Middle frontal gyrus (tissue), 1 donor: Measurements from ENCODE around the gene PLXNA4.

Experiments
- DNase-seq: peaks from one replicate; pipeline ENCODE4 v3.0.0-alpha.2; 2015; ENCODE audit warnings: low spot score; ENCODE audit errors: extremely low spot score

The PLXNA4 gene

GRCh38 chr7:132475037-132475668 lies 101.1 kb downstream of the PLXNA4 start:
- DNase-seq: no peak

- DNase-seq: no peak
Observed at GRCh38 chr7:132472463-132473120, 103.7 kb downstream of the PLXNA4 start.

GRCh38 chr7:132471515-132471914 lies 104.8 kb downstream of the PLXNA4 start:
- DNase-seq: no peak

- DNase-seq: no peak
Observed at GRCh38 chr7:132469681-132470080, 106.6 kb downstream of the PLXNA4 start.

- DNase-seq: no peak
Observed at GRCh38 chr7:132469264-132469663, 107.0 kb downstream of the PLXNA4 start.

- no peak for DNase-seq
Observed at GRCh38 chr7:132466367-132466766, 109.9 kb downstream of the PLXNA4 start.

GRCh38 chr7:132465516-132465915 lies 110.8 kb downstream of the PLXNA4 start:
- no peak for DNase-seq

- no peak for DNase-seq
Observed at GRCh38 chr7:132464740-132465139, 111.5 kb downstream of the PLXNA4 start.

GRCh38 chr7:132463922-132464321 lies 112.3 kb downstream of the PLXNA4 start:
- no peak for DNase-seq

GRCh38 chr7:132462478-132462877 lies 113.8 kb downstream of the PLXNA4 start:
- DNase-seq: no peak

- DNase-seq: no peak
Observed at GRCh38 chr7:132461032-132461592, 115.2 kb downstream of the PLXNA4 start.

- DNase-seq: no peak
Observed at GRCh38 chr7:132458729-132459128, 117.5 kb downstream of the PLXNA4 start.

- no peak for DNase-seq
Observed at GRCh38 chr7:132457658-132458057, 118.6 kb downstream of the PLXNA4 start.

GRCh38 chr7:132456418-132456817 lies 119.9 kb downstream of the PLXNA4 start:
- DNase-seq: no peak

GRCh38 chr7:132455378-132455777 lies 120.9 kb downstream of the PLXNA4 start:
- no peak for DNase-seq

GRCh38 chr7:132453826-132454225 lies 122.4 kb downstream of the PLXNA4 start:
- DNase-seq: no peak

GRCh38 chr7:132451161-132451560 lies 125.1 kb downstream of the PLXNA4 start:
- DNase-seq: no peak

GRCh38 chr7:132450696-132451095 lies 125.6 kb downstream of the PLXNA4 start:
- no peak for DNase-seq

GRCh38 chr7:132450188-132450587 lies 126.1 kb downstream of the PLXNA4 start:
- no peak for DNase-seq

- DNase-seq: no peak
Observed at GRCh38 chr7:132446666-132447278, 129.5 kb downstream of the PLXNA4 start.

- DNase-seq: no peak
Observed at GRCh38 chr7:132446260-132446659, 130.0 kb downstream of the PLXNA4 start.

- no peak for DNase-seq
Observed at GRCh38 chr7:132443761-132444520, 132.3 kb downstream of the PLXNA4 start.
